Parathyroid adenoma (tissue), 2 donors: ENCODE measurements around the gene C1orf185.
A peak's percentile ranks its signal among the peaks of the same experiment; 100 is the strongest.

Experiments
- H2AFZ ChIP-seq: fragments of 300-600 bp; sonication (generic); one replicate; pipeline ENCODE4 v1.7.0; 2017; ENCODE audit warnings: antibody characterized with exemption, mild to moderate bottlenecking
- H3K27ac ChIP-seq: fragments of 300-600 bp; sonication (generic); one replicate; pipeline ENCODE4 v1.7.0; 2017
- H3K27me3 ChIP-seq: fragments of 300-600 bp; sonication (generic); one replicate; pipeline ENCODE4 v1.7.0; 2017; ENCODE audit warnings: low read length; ENCODE audit not compliant: control insufficient read depth, insufficient read depth
- H3K36me3 ChIP-seq: fragments of 300-600 bp; sonication (generic); one replicate; pipeline ENCODE4 v1.7.0; 2017; ENCODE audit warnings: low read length; ENCODE audit not compliant: control insufficient read depth, insufficient read depth
- H3K4me1 ChIP-seq: fragments of 300-600 bp; sonication (generic); one replicate; pipeline ENCODE4 v1.7.0; 2017; ENCODE audit warnings: control low read depth
- H3K4me2 ChIP-seq: fragments of 300-600 bp; sonication (generic); one replicate; pipeline ENCODE4 v1.7.0; 2017; ENCODE audit warnings: low read length
- H3K4me3 ChIP-seq: fragments of 300-600 bp; sonication (generic); one replicate; pipeline ENCODE4 v1.7.0; 2017; ENCODE audit warnings: low read depth, low read length
- H3K79me2 ChIP-seq: fragments of 300-600 bp; sonication (generic); one replicate; pipeline ENCODE4 v1.7.0; 2017; ENCODE audit warnings: control low read depth
- H3K9ac ChIP-seq: fragments of 300-600 bp; sonication (generic); one replicate; pipeline ENCODE4 v1.7.0; 2017; ENCODE audit warnings: mild to moderate bottlenecking
- H3K9me3 ChIP-seq: fragments of 300-600 bp; sonication (generic); one replicate; pipeline ENCODE4 v1.7.0; 2017; ENCODE audit warnings: low read length; ENCODE audit not compliant: control insufficient read depth
- CTCF ChIP-seq: fragments of 300-600 bp; sonication (generic); IDR thresholded peaks from one replicate; pipeline ENCODE4 v1.7.0; 2017; ENCODE audit warnings: antibody characterized with exemption, mild to moderate bottlenecking
- donor health status: primary hyperparathyroidism.

Gene C1orf185

GRCh38 chr1:51086496-51087271 is 15.3 kb upstream of the C1orf185 start:
- TF ChIP-seq CTCF: no peak
- Histone ChIP-seq H3K4me3 (no peak overlapping the region), H3K4me1 (no peaks in the 10 kb centered on the region), H3K9me3 (no peaks in the 10 kb centered on the region), H3K79me2 (no peaks in the 10 kb centered on the region), H3K27me3 (no peaks in the 10 kb centered on the region), H2AFZ (no peak overlapping the region), H3K9ac (no peak overlapping the region), H3K36me3 (no peaks in the 10 kb centered on the region), H3K4me2 (no peak overlapping the region), H3K27ac (no peak overlapping the region)

GRCh38 chr1:51088474-51088873 is 13.6 kb upstream of the C1orf185 start:
- Histone ChIP-seq H3K79me2 (no peaks in the 10 kb centered on the region), H3K27me3 (no peaks in the 10 kb centered on the region), H3K9me3 (peaks cover 3% of the 10 kb centered on the region), H3K4me3 (no peak overlapping the region), H2AFZ (no peak overlapping the region), H3K4me2 (no peak overlapping the region), H3K9ac (no peak overlapping the region), H3K27ac (no peak overlapping the region), H3K36me3 (no peaks in the 10 kb centered on the region), H3K4me1 (no peaks in the 10 kb centered on the region)
- TF ChIP-seq CTCF: peak; percentile 55

DNA sequence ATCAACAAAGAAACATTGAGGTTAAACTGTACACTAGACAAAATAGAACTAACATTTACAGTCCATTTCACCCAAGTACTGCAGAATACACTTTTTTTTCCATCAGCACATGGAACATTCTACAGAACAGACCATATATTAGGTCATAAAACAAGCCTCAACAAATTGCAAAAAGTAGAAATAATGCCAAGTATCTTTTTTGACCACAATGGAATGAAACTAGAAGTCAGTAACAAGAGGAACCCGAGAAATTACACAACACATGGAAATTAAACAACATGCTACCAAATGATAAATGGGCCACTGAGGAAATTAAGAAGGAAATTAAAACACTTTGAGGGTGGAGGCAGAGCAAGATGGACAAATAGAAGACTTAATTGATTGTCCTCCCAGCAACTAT is 8.4 kb upstream of the C1orf185 start:
- Histone ChIP-seq H3K9me3 (peaks cover 3% of the 10 kb centered on the region), H3K79me2 (no peaks in the 10 kb centered on the region), H3K4me2 (no peak overlapping the region), H3K27ac (no peak overlapping the region), H3K36me3 (no peaks in the 10 kb centered on the region), H3K27me3 (no peaks in the 10 kb centered on the region), H3K9ac (no peak overlapping the region), H3K4me3 (no peak overlapping the region), H3K4me1 (no peaks in the 10 kb centered on the region), H2AFZ (no peak overlapping the region)
- TF ChIP-seq CTCF: no peak

GRCh38 chr1:51097171-51097570 is 4.9 kb upstream of the C1orf185 start:
- no peaks in the 10 kb centered on the region for H3K79me2 ChIP-seq
- H3K36me3 ChIP-seq: no peaks in the 10 kb centered on the region
- H3K4me2 ChIP-seq: no peak overlapping the region
- H3K4me1 ChIP-seq: no peaks in the 10 kb centered on the region
- H3K9ac ChIP-seq: no peak overlapping the region
- no peak overlapping the region for H2AFZ ChIP-seq
- no peak overlapping the region for H3K4me3 ChIP-seq
- no peak for TF ChIP-seq CTCF
- H3K27me3 ChIP-seq: no peaks in the 10 kb centered on the region
- H3K27ac ChIP-seq: no peak overlapping the region
- H3K9me3 ChIP-seq: peaks cover 2% of the 10 kb centered on the region
